CD4-positive, CD25-positive, alpha-beta regulatory T cell (primary cell): ENCODE data around the gene NARS2. TPM values are rescaled to one million over a fixed set of nuclear protein-coding genes. Genes with fewer than 3 reads are reported as not detected.

Experiments used
- ATAC-seq, 2 donors: fragments of 150-1000 bp; cut with Tn5 transposase; one replicate each; pipeline ENCODE4 v1.10.0; 2021; ENCODE audit warnings: low read depth in 2 of 2, moderate number of reproducible peaks in 2 of 2, moderate library complexity in 1 of 2
- DNase-seq, 3 donors: peaks; one replicate each; pipeline versions ENCODE4 v3.0.0 to v3.0.0-alpha.2; 2012 to 2022; ENCODE audit warnings: mixed read lengths in 1 of 3
- H3K27ac ChIP-seq: one replicate; pipeline ENCODE4 v1.7.0; 2013; ENCODE audit warnings: mild to moderate bottlenecking, low read length; ENCODE audit not compliant: insufficient read depth, poor library complexity, severe bottlenecking
- H3K27me3 ChIP-seq: one replicate; pipeline ENCODE4 v1.7.0; 2013; ENCODE audit warnings: low read length; ENCODE audit not compliant: control insufficient read depth, insufficient read depth
- H3K36me3 ChIP-seq: one replicate; pipeline ENCODE4 v1.7.0; 2013; ENCODE audit warnings: mild to moderate bottlenecking, low read length, moderate library complexity; ENCODE audit not compliant: control insufficient read depth, insufficient read depth
- H3K4me1 ChIP-seq: 2 replicates; pipeline ENCODE4 v1.7.0; 2013; ENCODE audit warnings: mild to moderate bottlenecking, low read length; ENCODE audit not compliant: insufficient read depth, control insufficient read depth, poor library complexity, severe bottlenecking
- H3K4me3 ChIP-seq: one replicate; pipeline ENCODE4 v1.7.0; 2013; ENCODE audit warnings: low read depth, mild to moderate bottlenecking, low read length, moderate library complexity
- H3K9me3 ChIP-seq, 2 experiments: 1 replicate in 1 of 2; 2 replicates in 1 of 2; pipeline ENCODE4 v1.7.0; 2013; ENCODE audit warnings: low read length in 2 of 2, mild to moderate bottlenecking in 1 of 2, moderate library complexity in 1 of 2; ENCODE audit not compliant: control insufficient read depth in 2 of 2
- H3K27ac Mint-ChIP-seq, 3 donors: one replicate each; pipeline ENCODE4 v1.8.0; 2020 to 2022; ENCODE audit warnings: mild to moderate bottlenecking in 3 of 3, mixed read lengths in 3 of 3, moderate library complexity in 2 of 3
- H3K27me3 Mint-ChIP-seq: one replicate; pipeline ENCODE4 v1.8.0; 2022; ENCODE audit warnings: mild to moderate bottlenecking, mixed read lengths
- H3K36me3 Mint-ChIP-seq: one replicate; pipeline ENCODE4 v1.8.0; 2020; ENCODE audit warnings: mixed read lengths
- H3K4me1 Mint-ChIP-seq, 4 donors: one replicate each; pipeline ENCODE4 v1.8.0; 2020 to 2022; ENCODE audit warnings: mixed read lengths in 4 of 4, mild to moderate bottlenecking in 1 of 4
- H3K4me3 Mint-ChIP-seq, 4 donors: one replicate each; pipeline ENCODE4 v1.8.0; 2020 to 2022; ENCODE audit warnings: mild to moderate bottlenecking in 4 of 4, mixed read lengths in 4 of 4, moderate library complexity in 3 of 4
- H3K9me3 Mint-ChIP-seq, 7 donors: one replicate each; pipeline ENCODE4 v1.8.0; 2020 to 2022; ENCODE audit warnings: mixed read lengths in 7 of 7, mild to moderate bottlenecking in 3 of 7, moderate library complexity in 2 of 7
- polyA plus RNA-seq, 4 donors: library from polyadenylated mRNA; unstranded; fragments of 300-500 nt; fragmentation: Illumina TruSeq; gene quantifications; one replicate each; pipeline ENCODE4 v1.2.3, GENCODE V29; 2021
- total RNA-seq: library from RNA; stranded (reverse); gene quantifications from one replicate; pipeline ENCODE4 v1.2.3, GENCODE V29; 2022

NARS2 gene
- total and polyA plus RNA-seq, 5 donors from 2014 or later: 9.3 to 22.9 (median 11.1) TPM

GRCh38 chr11:78474451-78474850 lies 100.2 kb downstream of the NARS2 start:
- Histone ChIP-seq H3K36me3 (peaks cover 4% of the 10 kb centered on the region), H3K4me1 (no peaks in the 10 kb centered on the region), H3K9me3 (no peaks in the 10 kb centered on the region), H3K27me3 (no peaks in the 10 kb centered on the region), H3K27ac (no peak overlapping the region), H3K4me3 (no peak overlapping the region)
- Mint-ChIP-seq H3K9me3 (peaks cover 0 to 6% (median 0%) of the 10 kb centered on the region in 7 donors), H3K27ac (no peak overlapping the region), H3K27me3 (no peaks in the 10 kb centered on the region), H3K4me1 (peaks cover 0 to 9% (median 0%) of the 10 kb centered on the region in 4 donors), H3K4me3 (no peak overlapping the region), H3K36me3 (peaks cover 44% of the 10 kb centered on the region)
- DNase-seq (no peak), ATAC-seq (no peak)

GRCh38 chr11:78472905-78473304 lies 101.8 kb downstream of the NARS2 start:
- Histone ChIP-seq H3K36me3 (peaks cover 4% of the 10 kb centered on the region), H3K4me3 (no peak overlapping the region), H3K27ac (no peak overlapping the region), H3K4me1 (no peaks in the 10 kb centered on the region), H3K27me3 (no peaks in the 10 kb centered on the region), H3K9me3 (no peaks in the 10 kb centered on the region)
- no peaks in the 10 kb centered on the region for H3K27me3 Mint-ChIP-seq
- H3K36me3 Mint-ChIP-seq: peaks cover 43% of the 10 kb centered on the region
- ATAC-seq (no peak), DNase-seq (no peak)
- H3K27ac Mint-ChIP-seq: peak overlapping the region in 1 of 3 donors; percentile 50
- peaks cover 0 to 9% (median 0%) of the 10 kb centered on the region in 4 donors for H3K4me1 Mint-ChIP-seq
- peaks cover 0 to 6% (median 0%) of the 10 kb centered on the region in 7 donors for H3K9me3 Mint-ChIP-seq
- no peak overlapping the region for H3K4me3 Mint-ChIP-seq

DNA sequence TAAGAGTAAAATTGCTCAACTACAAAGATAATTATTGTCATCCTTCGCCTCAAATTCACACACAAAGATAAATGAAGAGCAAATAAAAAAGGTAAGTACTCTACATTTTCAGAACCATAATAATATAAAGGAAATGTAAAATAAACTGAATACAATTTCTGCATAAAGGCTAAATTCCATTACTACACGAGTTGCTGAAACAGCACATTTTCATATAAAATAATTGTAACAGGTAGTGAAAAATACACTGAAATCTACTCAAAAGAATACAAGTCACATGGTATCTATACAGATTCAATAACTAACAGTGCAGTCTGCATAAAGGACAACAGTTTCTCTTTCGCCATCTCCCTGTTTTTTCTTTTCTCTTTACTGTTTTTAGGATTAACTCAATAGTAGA lies 102.3 kb downstream of the NARS2 start:
- Mint-ChIP-seq H3K27ac (no peak overlapping the region), H3K4me1 (peaks cover 0 to 9% (median 0%) of the 10 kb centered on the region in 4 donors), H3K36me3 (peaks cover 38% of the 10 kb centered on the region), H3K27me3 (no peaks in the 10 kb centered on the region), H3K9me3 (peaks cover 0 to 6% (median 0%) of the 10 kb centered on the region in 7 donors), H3K4me3 (no peak overlapping the region)
- Histone ChIP-seq H3K27me3 (no peaks in the 10 kb centered on the region), H3K27ac (no peak overlapping the region), H3K36me3 (peaks cover 4% of the 10 kb centered on the region), H3K4me1 (no peaks in the 10 kb centered on the region), H3K4me3 (no peak overlapping the region), H3K9me3 (no peaks in the 10 kb centered on the region)
- DNase-seq: no peak
- no peak for ATAC-seq

DNA sequence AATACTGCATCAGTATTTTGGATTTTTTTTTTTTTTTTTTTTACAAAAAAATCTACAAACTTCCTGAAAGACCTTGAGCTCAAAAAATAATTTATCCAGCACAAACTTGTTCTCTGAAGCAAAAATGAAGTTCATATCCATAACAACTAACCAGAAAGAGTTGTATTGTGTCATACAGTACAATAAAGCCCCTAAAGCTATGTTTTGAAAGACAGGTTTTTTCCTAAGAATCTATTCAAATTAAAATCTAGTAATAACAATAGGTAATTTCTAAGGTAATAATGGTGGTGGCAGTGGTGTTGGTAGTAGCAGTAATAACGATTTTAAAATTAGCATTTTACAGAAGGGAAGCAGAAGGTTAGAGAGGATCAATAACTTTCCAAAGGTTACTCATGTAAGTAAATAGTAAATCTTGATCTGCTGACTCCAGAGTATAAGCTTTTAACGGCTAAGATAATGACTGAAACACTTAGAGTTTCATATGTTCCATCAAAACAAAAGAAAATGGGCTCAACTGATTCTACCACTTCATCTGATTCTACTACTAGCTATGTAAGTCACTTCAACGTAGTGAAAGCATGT lies 103.7 kb downstream of the NARS2 start:
- Histone ChIP-seq H3K4me1 (peaks cover 4% of the 10 kb centered on the region), H3K27ac (no peak overlapping the region), H3K27me3 (no peaks in the 10 kb centered on the region), H3K9me3 (no peaks in the 10 kb centered on the region), H3K36me3 (peaks cover 3% of the 10 kb centered on the region), H3K4me3 (no peak overlapping the region)
- Mint-ChIP-seq H3K9me3 (peaks cover 0 to 6% (median 0%) of the 10 kb centered on the region in 7 donors), H3K27me3 (no peaks in the 10 kb centered on the region), H3K27ac (no peak overlapping the region), H3K36me3 (peaks cover 27% of the 10 kb centered on the region), H3K4me1 (peaks cover 2 to 9% (median 4%) of the 10 kb centered on the region in 4 donors), H3K4me3 (no peak overlapping the region)
- ATAC-seq: no peak
- no peak for DNase-seq

GRCh38 chr11:78469896-78470295 lies 104.8 kb downstream of the NARS2 start:
- Histone ChIP-seq H3K27me3 (no peaks in the 10 kb centered on the region), H3K4me3 (no peak overlapping the region), H3K4me1 (peaks cover 13% of the 10 kb centered on the region), H3K27ac (no peak overlapping the region), H3K9me3 (no peaks in the 10 kb centered on the region), H3K36me3 (peaks cover 3% of the 10 kb centered on the region)
- Mint-ChIP-seq H3K9me3 (peaks cover 0 to 6% (median 0%) of the 10 kb centered on the region in 7 donors), H3K27me3 (no peaks in the 10 kb centered on the region), H3K27ac (no peak overlapping the region), H3K4me3 (no peak overlapping the region), H3K4me1 (peaks cover 9 to 17% (median 12%) of the 10 kb centered on the region in 4 donors), H3K36me3 (peaks cover 30% of the 10 kb centered on the region)
- DNase-seq (no peak), ATAC-seq (no peak)

DNA sequence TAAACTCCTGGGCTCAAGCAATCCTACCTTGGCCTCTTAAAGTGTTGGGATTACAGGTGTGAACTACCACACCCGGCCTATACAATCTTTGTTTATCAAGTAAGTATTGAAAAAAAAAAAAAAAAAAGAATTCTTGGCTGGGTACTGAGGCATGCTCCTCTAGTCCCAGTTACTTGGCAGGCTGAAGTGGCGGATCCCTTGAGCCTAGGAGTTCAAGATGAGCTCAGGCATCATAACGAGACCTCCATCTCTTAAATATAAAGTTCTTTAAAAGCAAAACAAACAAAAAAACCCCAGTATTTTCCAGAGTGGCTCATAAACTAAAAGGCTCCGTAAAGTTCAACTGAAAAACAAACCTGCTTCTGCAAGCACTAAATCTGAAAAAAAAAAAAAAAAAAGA lies 106.7 kb downstream of the NARS2 start:
- Histone ChIP-seq H3K4me3 (no peak overlapping the region), H3K36me3 (peaks cover 3% of the 10 kb centered on the region), H3K4me1 (peaks cover 13% of the 10 kb centered on the region), H3K27me3 (no peaks in the 10 kb centered on the region), H3K9me3 (no peaks in the 10 kb centered on the region), H3K27ac (no peak overlapping the region)
- Mint-ChIP-seq H3K27me3 (no peaks in the 10 kb centered on the region), H3K36me3 (peaks cover 26% of the 10 kb centered on the region), H3K4me1 (peaks cover 17 to 28% (median 21%) of the 10 kb centered on the region in 4 donors), H3K27ac (no peak overlapping the region), H3K9me3 (peaks cover 0 to 6% (median 0%) of the 10 kb centered on the region in 7 donors), H3K4me3 (no peak overlapping the region)
- no peak for DNase-seq
- no peak for ATAC-seq

- no peak overlapping the region for H3K4me3 Mint-ChIP-seq
- H3K27ac Mint-ChIP-seq: no peak overlapping the region
- DNase-seq (no peak), ATAC-seq (no peak)
- Histone ChIP-seq H3K9me3 (no peaks in the 10 kb centered on the region), H3K4me1 (peaks cover 13% of the 10 kb centered on the region), H3K36me3 (peaks cover 3% of the 10 kb centered on the region), H3K4me3 (no peak overlapping the region), H3K27me3 (no peaks in the 10 kb centered on the region), H3K27ac (no peak overlapping the region)
- H3K36me3 Mint-ChIP-seq: peaks cover 21% of the 10 kb centered on the region
- H3K9me3 Mint-ChIP-seq: peaks cover 0 to 6% (median 0%) of the 10 kb centered on the region in 7 donors
- no peaks in the 10 kb centered on the region for H3K27me3 Mint-ChIP-seq
- H3K4me1 Mint-ChIP-seq: peaks cover 17 to 28% (median 22%) of the 10 kb centered on the region in 4 donors
These were observed 107.3 kb downstream of the NARS2 start for GRCh38 chr11:78467370-78467769.
